ENCODE measurements around the gene CYP4A22.

GRCh38 chr1:47192458-47193384 lies 55.5 kb downstream of the CYP4A22 start:
- TF ChIP-seq CTCF (conservative IDR thresholded peaks at IDR 0.05) (peak; percentile 98), ZFX (IDR thresholded peaks at IDR 0.05) (no peak)
